HCT116 (cell line): ENCODE results near the gene OR2V2. TPM values are rescaled to one million over a fixed set of nuclear protein-coding genes. Genes with fewer than 3 reads are reported as not detected.

Source experiments
- ATAC-seq: fragments of 200-7000 bp; cut with Tn5 transposase; 2 replicates; pipeline ENCODE4 v1.9.1; 2020; ENCODE audit warnings: mild to moderate bottlenecking, moderate library complexity
- BruUV-seq: library from RNA; stranded (reverse); fragments of 400-500 nt; replicated peaks from 2 replicates; lab custom pipeline; 2021; lab: Mats Ljungman, UMichigan
- CTCF ChIA-PET: fragments of 300-600 bp; sonication (Branson Sonifier 250); formaldehyde crosslinking; loops from one replicate; lab custom pipeline; 2021; ENCODE audit warnings: antibody characterized with exemption; lab: Charles Lee
- POLR2A ChIA-PET: fragments of 300-600, 350-600 bp; sonication (Branson Sonifier 250); formaldehyde crosslinking; loops from one replicate; lab custom pipeline; 2021; ENCODE audit warnings: antibody characterized with exemption; lab: Charles Lee
- RAD21 ChIA-PET, 2 experiments: fragments of 300-600 bp; sonication (Branson Sonifier 250); formaldehyde crosslinking; loops; one replicate each; lab custom pipeline; 2023; ENCODE audit warnings: low total read pairs in 2 of 2; ENCODE audit not compliant: uncharacterized antibody in 2 of 2, unreplicated experiment in 2 of 2, low non-redundant PET in 1 of 2; lab: Charles Lee
- DNase-seq: peaks from one replicate; pipeline ENCODE4 v3.0.0-alpha.2; 2010; ENCODE audit warnings: low read depth, low spot score
- H2AFZ ChIP-seq: fragments of 200-600 bp; shearing (Covaris generic), sonication (generic); 2 replicates; pipeline ENCODE4 v1.6.1; 2017; ENCODE audit warnings: low read depth, mixed run types, mixed read lengths, antibody characterized with exemption, low read length; ENCODE audit not compliant: poor library complexity, severe bottlenecking
- H3K27ac ChIP-seq: 2 replicates; pipeline ENCODE4 v1.5.1; 2012; ENCODE audit warnings: low read depth, low read length
- H3K27me3 ChIP-seq: fragments of 200-600 bp; sonication (generic); 2 replicates; pipeline ENCODE4 v1.6.1; 2016; ENCODE audit warnings: mixed run types, low read length, mixed read lengths; ENCODE audit not compliant: insufficient read depth
- H3K36me3 ChIP-seq, 2 experiments: fragments of 200-500 bp in 1 of 2; fragments of 200-600 bp in 1 of 2; sonication (Bioruptor generic) in 1 of 2; sonication (generic) in 1 of 2; 2 replicates each; pipeline versions ENCODE4 v1.5.1 to v1.6.1; 2014 to 2016; ENCODE audit warnings: low read length in 2 of 2, inconsistent platforms in 1 of 2, mixed read lengths in 1 of 2, mixed run types in 1 of 2; ENCODE audit not compliant: insufficient read depth in 2 of 2, control insufficient read depth in 1 of 2
- H3K4me1 ChIP-seq, 2 experiments: fragments of 200-600 bp in 1 of 2; sonication (generic) in 1 of 2; 2 replicates each; pipeline versions ENCODE4 v1.5.1 to v1.6.1; 2012 to 2017; ENCODE audit warnings: low read length in 2 of 2, inconsistent platforms in 1 of 2, mild to moderate bottlenecking in 1 of 2, mixed read lengths in 1 of 2, mixed run types in 1 of 2, moderate library complexity in 1 of 2; ENCODE audit not compliant: insufficient read depth in 2 of 2, control insufficient read depth in 1 of 2
- H3K4me2 ChIP-seq: fragments of 200-600 bp; sonication (generic); 2 replicates; pipeline ENCODE4 v1.6.1; 2017; ENCODE audit warnings: mixed run types, low read length, mixed read lengths
- H3K4me3 ChIP-seq, 2 experiments: fragments of 200-600 bp in 1 of 2; sonication (generic) in 1 of 2; replicated peaks in 1 of 2; 2 replicates each; pipeline ENCODE4 v1.5.1; 2011 to 2016; ENCODE audit warnings: low read length in 2 of 2, control low read depth in 1 of 2, low read depth in 1 of 2, mild to moderate bottlenecking in 1 of 2, mixed read lengths in 1 of 2, mixed run types in 1 of 2
- H3K79me2 ChIP-seq: fragments of 200-600 bp; sonication (generic); 2 replicates; pipeline ENCODE4 v1.6.1; 2017; ENCODE audit warnings: mild to moderate bottlenecking, mixed run types, low read length, moderate library complexity, mixed read lengths; ENCODE audit not compliant: insufficient read depth
- H3K9ac ChIP-seq: fragments of 200-600 bp; sonication (generic); 2 replicates; pipeline ENCODE4 v1.6.1; 2016; ENCODE audit warnings: low read length, mixed read lengths
- H3K9me2 ChIP-seq: fragments of 200-600 bp; sonication (generic), shearing (Covaris generic); 2 replicates; pipeline ENCODE4 v1.6.1; 2017; ENCODE audit warnings: mixed run types, mild to moderate bottlenecking, moderate library complexity; ENCODE audit not compliant: insufficient read depth
- H3K9me3 ChIP-seq, 2 experiments: fragments of 200-500 bp in 1 of 2; fragments of 200-600 bp in 1 of 2; sonication (Bioruptor generic) in 1 of 2; sonication (generic) in 1 of 2; 2 replicates each; pipeline ENCODE4 v1.6.1; 2014 to 2017; ENCODE audit warnings: low read length in 2 of 2, mixed read lengths in 2 of 2, inconsistent platforms in 1 of 2, low read depth in 1 of 2, mild to moderate bottlenecking in 1 of 2, mixed run types in 1 of 2, moderate library complexity in 1 of 2; ENCODE audit not compliant: control insufficient read depth in 1 of 2, insufficient read depth in 1 of 2
- H4K20me1 ChIP-seq: fragments of 200-600 bp; sonication (generic), shearing (Covaris generic); 2 replicates; pipeline ENCODE4 v1.6.1; 2017; ENCODE audit warnings: mixed run types, mild to moderate bottlenecking, moderate library complexity; ENCODE audit not compliant: insufficient read depth
- CBX3 ChIP-seq: IDR thresholded peaks from 2 replicates; pipeline ENCODE4 v1.6.1; 2012; ENCODE audit warnings: low read depth
- CEBPB ChIP-seq: IDR thresholded peaks from 2 replicates; pipeline ENCODE4 v1.6.1; 2012; ENCODE audit warnings: low read depth
- EGR1 ChIP-seq: IDR thresholded peaks from 2 replicates; pipeline ENCODE4 v1.6.1; 2012; ENCODE audit warnings: low read depth
- ELF1 ChIP-seq: IDR thresholded peaks from 2 replicates; pipeline ENCODE4 v1.6.1; 2012; ENCODE audit warnings: low read depth, borderline replicate concordance
- EZH2 ChIP-seq: fragments of 200-600 bp; sonication (generic); IDR thresholded peaks from 2 replicates; pipeline ENCODE4 v1.6.1; 2017; ENCODE audit warnings: antibody characterized with exemption, mixed run types
- FOSL1 ChIP-seq: IDR thresholded peaks from 2 replicates; pipeline ENCODE4 v1.6.1; 2012; ENCODE audit warnings: low read depth
- POLR2A ChIP-seq: IDR thresholded peaks from 2 replicates; pipeline ENCODE4 v1.7.0; 2011; ENCODE audit warnings: borderline replicate concordance; ENCODE audit not compliant: insufficient read depth, insufficient read length; ENCODE audit errors: extremely low read depth
- POLR2AphosphoS5 ChIP-seq: IDR thresholded peaks from 2 replicates; pipeline ENCODE4 v1.6.1; 2011; ENCODE audit warnings: mild to moderate bottlenecking, low read depth, low read length, moderate library complexity
- RAD21 ChIP-seq: IDR thresholded peaks from 2 replicates; pipeline ENCODE4 v1.6.1; 2012; ENCODE audit warnings: low read depth, mild to moderate bottlenecking
- SIN3A ChIP-seq: IDR thresholded peaks from 2 replicates; pipeline ENCODE4 v1.6.1; 2012; ENCODE audit warnings: low read depth
- SP1 ChIP-seq: IDR thresholded peaks from 2 replicates; pipeline ENCODE4 v1.6.1; 2012; ENCODE audit warnings: low read depth
- TCF7L2 ChIP-seq: IDR thresholded peaks from 2 replicates; pipeline ENCODE4 v1.7.0; 2011; ENCODE audit warnings: borderline replicate concordance, inconsistent platforms; ENCODE audit not compliant: insufficient read depth, insufficient read length; ENCODE audit errors: extremely low read depth
- YY1 ChIP-seq: IDR thresholded peaks from 2 replicates; pipeline ENCODE4 v1.6.1; 2011; ENCODE audit warnings: low read length, low read depth, moderate library complexity, mild to moderate bottlenecking; ENCODE audit not compliant: insufficient replicate concordance; ENCODE audit errors: extremely low read depth
- ZFX ChIP-seq: fragments of 450-650 bp; IDR thresholded peaks from 2 replicates; pipeline ENCODE4 v1.6.1; 2017
- ZNF274 ChIP-seq: fragments of 200-500 bp; sonication (Bioruptor generic); IDR thresholded peaks from 2 replicates; pipeline ENCODE4 v1.6.1; 2014; ENCODE audit warnings: mild to moderate bottlenecking, low read depth, low read length, inconsistent platforms
- intact Hi-C: fragments of 100-400 bp; cut with micrococcal nuclease; formaldehyde crosslinking; loops from 2 replicates; pipeline ENCODE4 v1.10.0; 2022
- total RNA-seq: library from RNA; stranded (reverse); gene quantifications from one replicate; pipeline ENCODE4 v1.2.1, GENCODE V29; 2021; ENCODE audit not compliant: unreplicated experiment
- TF ChIP-seq, protein P1 (sequence below): IDR thresholded peaks from 2 replicates; pipeline ENCODE4 v1.6.1; 2011; ENCODE audit warnings: mild to moderate bottlenecking, low read length, moderate library complexity; ENCODE audit not compliant: insufficient replicate concordance; ENCODE audit errors: extremely low read depth
- TF ChIP-seq, protein P2 (sequence below): IDR thresholded peaks from 2 replicates; pipeline ENCODE4 v1.6.1; 2012

Gene OR2V2
- total RNA-seq, 1 experiment from 2014 or later = not detected

DNA sequence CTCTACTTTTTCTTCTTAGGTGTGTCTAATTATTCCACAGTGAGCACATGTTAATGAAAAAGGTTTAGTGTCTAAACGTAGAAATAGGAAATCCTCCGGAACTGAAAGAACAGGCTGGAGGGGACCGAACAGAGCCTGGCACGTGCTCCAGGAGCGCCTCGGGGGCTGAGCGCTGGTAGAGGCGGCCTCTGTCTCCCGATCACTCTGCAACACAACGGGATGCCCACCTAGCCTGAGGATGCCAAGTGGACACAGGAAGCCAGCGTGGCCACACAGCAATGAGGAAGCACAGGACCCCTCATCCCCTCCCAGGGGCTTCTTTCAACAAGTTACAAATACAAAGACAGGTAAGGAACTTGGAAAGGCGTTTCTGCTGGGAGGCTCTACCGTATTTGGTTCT is 38.2 kb downstream of the OR2V2 start:
- POLR2A ChIA-PET = no interaction called here
- no TSS peak for BruUV-seq

GRCh38 chr5:181186022-181186421 is 38.6 kb downstream of the OR2V2 start:
- DNase-seq (no peak), ATAC-seq (no peak)
- no peak overlapping the region for H3K27ac ChIP-seq
- H4K20me1 ChIP-seq = no peaks in the 10 kb centered on the region
- intact Hi-C loops = no loop called here
- H3K4me2 ChIP-seq = no peak overlapping the region
- TF ChIP-seq, protein P1, sequence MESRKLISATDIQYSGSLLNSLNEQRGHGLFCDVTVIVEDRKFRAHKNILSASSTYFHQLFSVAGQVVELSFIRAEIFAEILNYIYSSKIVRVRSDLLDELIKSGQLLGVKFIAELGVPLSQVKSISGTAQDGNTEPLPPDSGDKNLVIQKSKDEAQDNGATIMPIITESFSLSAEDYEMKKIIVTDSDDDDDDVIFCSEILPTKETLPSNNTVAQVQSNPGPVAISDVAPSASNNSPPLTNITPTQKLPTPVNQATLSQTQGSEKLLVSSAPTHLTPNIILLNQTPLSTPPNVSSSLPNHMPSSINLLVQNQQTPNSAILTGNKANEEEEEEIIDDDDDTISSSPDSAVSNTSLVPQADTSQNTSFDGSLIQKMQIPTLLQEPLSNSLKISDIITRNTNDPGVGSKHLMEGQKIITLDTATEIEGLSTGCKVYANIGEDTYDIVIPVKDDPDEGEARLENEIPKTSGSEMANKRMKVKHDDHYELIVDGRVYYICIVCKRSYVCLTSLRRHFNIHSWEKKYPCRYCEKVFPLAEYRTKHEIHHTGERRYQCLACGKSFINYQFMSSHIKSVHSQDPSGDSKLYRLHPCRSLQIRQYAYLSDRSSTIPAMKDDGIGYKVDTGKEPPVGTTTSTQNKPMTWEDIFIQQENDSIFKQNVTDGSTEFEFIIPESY = no peak
- TF ChIP-seq FOSL1 = no peak
- no peak for TF ChIP-seq CEBPB
- TF ChIP-seq EZH2 = no peak
- TF ChIP-seq TCF7L2 = no peak
- TF ChIP-seq POLR2AphosphoS5 = no peak
- no peak for TF ChIP-seq POLR2A
- no peak for TF ChIP-seq ZFX
- no peak for TF ChIP-seq EGR1
- TF ChIP-seq, protein P2, sequence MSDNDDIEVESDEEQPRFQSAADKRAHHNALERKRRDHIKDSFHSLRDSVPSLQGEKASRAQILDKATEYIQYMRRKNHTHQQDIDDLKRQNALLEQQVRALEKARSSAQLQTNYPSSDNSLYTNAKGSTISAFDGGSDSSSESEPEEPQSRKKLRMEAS = no peak
- no peak for TF ChIP-seq CBX3
- no peak for TF ChIP-seq SIN3A
- no peak for TF ChIP-seq ZNF274
- no peak for TF ChIP-seq ELF1
- no peak for TF ChIP-seq RAD21
- no peak overlapping the region for H2AFZ ChIP-seq
- H3K4me3 ChIP-seq = no peak overlapping the region
- CTCF ChIA-PET = no interaction called here
- H3K79me2 ChIP-seq = no peaks in the 10 kb centered on the region
- no peaks in the 10 kb centered on the region for H3K9me3 ChIP-seq
- BruUV-seq = no TSS peak
- no peaks in the 10 kb centered on the region for H3K36me3 ChIP-seq
- no peaks in the 10 kb centered on the region for H3K27me3 ChIP-seq
- no peaks in the 10 kb centered on the region for H3K9me2 ChIP-seq
- RAD21 ChIA-PET = no interaction called here
- peaks cover 23 to 57% of the 10 kb centered on the region in 2 experiments for H3K4me1 ChIP-seq
- POLR2A ChIA-PET = interaction anchor here (1.0 kb wide), 1 partner anchor 13 kb away, joined by 4 read pairs; no protein-coding TSS in a partner anchor
- H3K9ac ChIP-seq = no peak overlapping the region

More for the DNA sequence above, 38.2 kb downstream of the OR2V2 start:
- no peak for TF ChIP-seq RAD21
- TF ChIP-seq YY1 = no peak
- TF ChIP-seq TCF7L2 = no peak
- TF ChIP-seq FOSL1 = no peak
- no peak for TF ChIP-seq EGR1
- TF ChIP-seq SP1 = no peak
- TF ChIP-seq POLR2A = no peak
- Histone ChIP-seq H3K9me3 (no peaks in the 10 kb centered on the region), H3K9me2 (no peaks in the 10 kb centered on the region), H2AFZ (no peak overlapping the region), H3K79me2 (no peaks in the 10 kb centered on the region), H3K9ac (no peak overlapping the region), H3K4me3 (no peak overlapping the region), H3K27ac (no peak overlapping the region), H3K4me1 (peaks cover 23 to 53% of the 10 kb centered on the region in 2 experiments), H3K4me2 (no peak overlapping the region), H4K20me1 (no peaks in the 10 kb centered on the region), H3K36me3 (no peaks in the 10 kb centered on the region), H3K27me3 (no peaks in the 10 kb centered on the region)
- ChIA-PET CTCF (interaction anchor here (0.9 to 1.7 kb wide), 2 partner anchors 9 to 17 kb away, joined by 3 to 7 read pairs; no protein-coding TSS in a partner anchor), RAD21 (no interaction called here)
- intact Hi-C loops = no loop called here
- ATAC-seq (no peak), DNase-seq (no peak)
